GM12891 (cell line): ENCODE results near the gene EXOC6.

Source experiments
- POLR2A ChIP-seq: IDR thresholded peaks from 2 replicates; pipeline ENCODE4 v1.6.1; 2011; ENCODE audit warnings: low read depth, low read length, control low read depth
- POU2F2 ChIP-seq: IDR thresholded peaks from 2 replicates; pipeline ENCODE4 v1.6.1; 2011; ENCODE audit warnings: low read depth, mild to moderate bottlenecking, control low read depth, low read length, moderate library complexity
- TAF1 ChIP-seq: IDR thresholded peaks from 2 replicates; pipeline ENCODE4 v1.6.1; 2011; ENCODE audit warnings: low read depth, low read length, control low read depth

DNA sequence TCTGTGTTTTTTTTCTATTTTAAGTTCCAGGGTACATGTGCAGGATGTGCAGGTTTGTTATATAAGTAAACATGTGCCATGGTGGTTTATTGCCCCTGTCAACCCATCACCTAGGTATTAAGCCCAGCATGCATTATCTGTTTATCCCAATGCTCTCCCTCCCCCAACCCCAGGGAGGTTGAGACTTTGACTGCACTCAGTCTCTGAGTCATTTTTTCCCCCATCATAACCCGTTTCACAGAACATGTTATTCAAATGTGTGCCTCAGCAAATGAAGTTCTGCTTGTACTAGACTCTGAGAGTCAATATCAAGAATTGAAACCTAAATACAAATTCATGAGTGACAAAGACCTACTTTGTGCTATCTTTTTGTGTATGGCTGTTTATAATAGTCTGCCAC, 142.3 kb downstream of the EXOC6 start:
- TF ChIP-seq POLR2A (no peak), POU2F2 (no peak), TAF1 (no peak)
